SK-N-SH (cell line): ENCODE results near the gene THSD4. TPM values are rescaled to one million over a fixed set of nuclear protein-coding genes. Genes with fewer than 3 reads are reported as not detected.
A peak's percentile ranks its signal among the peaks of the same experiment; 100 is the strongest.

Experiments used
- CTCF ChIA-PET: fragments of 300-600, 350-600 bp; formaldehyde crosslinking; extraction: SDS; loops from one replicate; lab custom pipeline; 2021; lab: Yijun Ruan, JAX
- POLR2A ChIA-PET: fragments of 350-600 bp; sonication (Branson Sonifier 250); formaldehyde crosslinking; extraction: SDS; loops from one replicate; lab custom pipeline; 2020; ENCODE audit warnings: antibody characterized with exemption, inconsistent platforms; lab: Yijun Ruan, JAX
- DNase-seq: peaks from one replicate; pipeline ENCODE4 v3.0.0; 2012
- H2AFZ ChIP-seq: fragments of 200-600 bp; sonication (generic); 2 replicates; pipeline ENCODE4 v1.8.1; 2016; ENCODE audit warnings: antibody characterized with exemption, mild to moderate bottlenecking, low read depth
- H3F3A ChIP-seq: fragments of 200-600 bp; sonication (generic); replicated peaks from 2 replicates; pipeline ENCODE3; 2016; ENCODE audit warnings: antibody characterized with exemption, mild to moderate bottlenecking; ENCODE audit not compliant: insufficient read depth
- H3K27ac ChIP-seq, 2 experiments: fragments of 200-500 bp in 1 of 2; fragments of 200-600 bp in 1 of 2; sonication (Bioruptor generic) in 1 of 2; sonication (generic), shearing (Covaris generic) in 1 of 2; 2 replicates each; pipeline versions ENCODE4 v1.5.1 to v1.6.1; 2014 to 2016; ENCODE audit warnings: low read depth in 2 of 2, inconsistent platforms in 1 of 2, low read length in 1 of 2, mild to moderate bottlenecking in 1 of 2, mixed read lengths in 1 of 2
- H3K27me3 ChIP-seq: fragments of 200-600 bp; sonication (generic), shearing (Covaris generic); 2 replicates; pipeline ENCODE4 v1.6.1; 2016; ENCODE audit warnings: mixed run types; ENCODE audit not compliant: insufficient read depth
- H3K36me3 ChIP-seq, 2 experiments: fragments of 200-500 bp in 1 of 2; fragments of 200-600 bp in 1 of 2; sonication (Bioruptor generic) in 1 of 2; sonication (generic) in 1 of 2; replicated peaks in 1 of 2; 2 replicates each; pipeline versions ENCODE3 to v1.5.1; 2014 to 2016; ENCODE audit warnings: low read length in 1 of 2, mild to moderate bottlenecking in 1 of 2; ENCODE audit not compliant: insufficient read depth in 2 of 2, control insufficient read depth in 1 of 2
- H3K4me1 ChIP-seq, 2 experiments: fragments of 200-500 bp in 1 of 2; fragments of 200-600 bp in 1 of 2; sonication (Bioruptor generic) in 1 of 2; sonication (generic), shearing (Covaris generic) in 1 of 2; 2 replicates each; pipeline versions ENCODE4 v1.5.1 to v1.6.1; 2014 to 2016; ENCODE audit warnings: low read depth in 1 of 2, low read length in 1 of 2, mixed run types in 1 of 2; ENCODE audit not compliant: insufficient read depth in 2 of 2, control insufficient read depth in 1 of 2
- H3K4me2 ChIP-seq: fragments of 200-600 bp; sonication (generic), shearing (Covaris generic); 2 replicates; pipeline ENCODE4 v1.6.1; 2017; ENCODE audit warnings: mixed run types
- H3K4me3 ChIP-seq, 2 experiments: fragments of 200-500 bp in 1 of 2; fragments of 200-600 bp in 1 of 2; sonication (Bioruptor generic) in 1 of 2; sonication (generic), shearing (Covaris generic) in 1 of 2; 2 replicates each; pipeline versions ENCODE4 v1.5.1 to v1.8.1; 2014 to 2016; ENCODE audit warnings: low read depth in 2 of 2, inconsistent platforms in 1 of 2, low read length in 1 of 2, mild to moderate bottlenecking in 1 of 2, mixed read lengths in 1 of 2, moderate library complexity in 1 of 2
- H3K79me2 ChIP-seq: fragments of 200-600 bp; sonication (generic); 2 replicates; pipeline ENCODE4 v1.8.1; 2017; ENCODE audit warnings: mild to moderate bottlenecking; ENCODE audit not compliant: insufficient read depth
- H3K9ac ChIP-seq: fragments of 200-600 bp; sonication (generic); 2 replicates; pipeline ENCODE4 v1.6.1; 2017; ENCODE audit warnings: mixed run types
- H3K9me2 ChIP-seq: fragments of 200-600 bp; sonication (generic); 2 replicates; pipeline ENCODE4 v1.6.1; 2017; ENCODE audit warnings: mixed run types
- H3K9me3 ChIP-seq: fragments of 200-600 bp; sonication (generic); 2 replicates; pipeline ENCODE4 v1.6.1; 2017; ENCODE audit warnings: mixed run types, mild to moderate bottlenecking, moderate library complexity
- H4K20me1 ChIP-seq: fragments of 200-600 bp; sonication (generic); 2 replicates; pipeline ENCODE4 v1.6.1; 2017; ENCODE audit warnings: mild to moderate bottlenecking, mixed run types; ENCODE audit not compliant: insufficient read depth
- EP300 ChIP-seq, 2 experiments: IDR thresholded peaks; 2 replicates each; pipeline versions ENCODE4 v1.4.0 to v1.6.1; 2012; ENCODE audit warnings: borderline replicate concordance in 1 of 2, low read depth in 1 of 2, low read length in 1 of 2
- FOSL2 ChIP-seq: IDR thresholded peaks from 2 replicates; pipeline ENCODE4 v1.4.0; 2012; ENCODE audit warnings: low read depth, mild to moderate bottlenecking, moderate library complexity, borderline replicate concordance
- JUND ChIP-seq: IDR thresholded peaks from 2 replicates; pipeline ENCODE4 v1.4.0; 2012
- NFIC ChIP-seq: IDR thresholded peaks from 2 replicates; pipeline ENCODE4 v1.4.0; 2012; ENCODE audit warnings: borderline replicate concordance
- NRF1 ChIP-seq: IDR thresholded peaks from 2 replicates; pipeline ENCODE4 v1.6.1; 2012; ENCODE audit warnings: low read depth, mild to moderate bottlenecking, low read length
- TCF12 ChIP-seq: IDR thresholded peaks from 2 replicates; pipeline ENCODE4 v1.4.0; 2012
- TEAD4 ChIP-seq: IDR thresholded peaks from 2 replicates; pipeline ENCODE4 v1.4.0; 2012; ENCODE audit warnings: mild to moderate bottlenecking, borderline replicate concordance; ENCODE audit not compliant: insufficient read depth
- YY1 ChIP-seq: IDR thresholded peaks from 2 replicates; pipeline ENCODE4 v1.4.0; 2012; ENCODE audit warnings: low read depth, mild to moderate bottlenecking
- WGBS: methylation state at CpG from one replicate; pipeline ENCODE4 v1.1.6; 2017; ENCODE audit warnings: low lambda C conversion rate; 5-methylcytosine and 5-hydroxymethylcytosine counted together
- polyA plus RNA-seq, 3 experiments: library from polyadenylated mRNA; depleted of rRNA; stranded (reverse); fragments of >200 nt; gene quantifications; 2 replicates each; pipeline ENCODE4 v1.2.3, GENCODE V29; 2012
- TF ChIP-seq, protein P1 (sequence below): IDR thresholded peaks from 2 replicates; pipeline ENCODE4 v1.6.1; 2012; ENCODE audit warnings: mild to moderate bottlenecking, low read depth, low read length, moderate library complexity
- TF ChIP-seq, protein P2 (sequence below): IDR thresholded peaks from 2 replicates; pipeline ENCODE4; 2012
- TF ChIP-seq, protein P3 (sequence below): fragments of 150-350 bp; IDR thresholded peaks from 2 replicates; pipeline ENCODE4 v1.6.1; 2017; ENCODE audit warnings: antibody characterized with exemption, low read length, low read depth, borderline replicate concordance

Gene THSD4
- polyA plus RNA-seq, 1 of the 3 experiments (the other 2 are of a cell fraction) = 79.1 TPM

DNA sequence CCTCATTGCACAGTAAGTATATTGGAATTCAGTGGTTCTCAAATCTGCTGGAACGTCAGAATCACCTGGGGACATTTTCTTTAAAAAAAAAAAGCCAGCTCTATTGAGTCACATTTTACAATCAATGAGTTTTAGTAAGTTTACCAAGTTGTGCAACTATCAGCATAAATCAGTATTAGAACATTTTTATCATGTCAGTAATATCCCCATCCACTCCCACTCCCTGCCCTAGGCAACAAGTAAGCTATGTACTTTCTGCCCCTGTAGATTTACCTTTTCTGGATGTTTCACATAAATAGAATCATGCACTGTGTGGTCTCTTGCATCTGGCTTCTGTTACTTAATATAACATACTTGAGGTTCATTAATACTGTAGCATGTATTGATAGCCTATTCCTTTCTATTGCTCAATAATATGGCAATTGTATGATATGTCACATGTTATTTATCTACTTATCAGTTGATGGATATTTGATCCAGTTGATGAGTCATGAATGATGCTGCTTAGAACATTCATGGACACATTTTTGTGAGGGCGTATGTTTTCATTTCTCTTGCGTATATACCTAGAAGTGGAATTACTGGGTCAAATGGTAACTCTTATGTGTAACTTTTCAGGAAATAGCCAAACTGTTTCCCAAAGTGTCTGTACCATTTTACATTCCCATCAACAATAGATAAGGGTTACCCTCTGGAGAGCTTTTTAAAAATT lies 180.5 kb downstream of the THSD4 start:
- peak overlapping the region; percentile 25 for H3K4me2 ChIP-seq

More for the DNA sequence above, 180.5 kb downstream of the THSD4 start:
- no peaks in the 10 kb centered on the region for H3K9me2 ChIP-seq
- H3K27ac ChIP-seq = peak overlapping the region; percentile 87 to 98; a peak in 3 of 4 replicates
- peak overlapping the region; percentile 26; the same call in 1 of the 2 replicates for H3K9ac ChIP-seq
- no peak overlapping the region for H2AFZ ChIP-seq
- no peaks in the 10 kb centered on the region for H3K9me3 ChIP-seq
- WGBS = 5% methylated on average over 3 of the region's 3 CpGs
- peaks cover 0 to 7% of the 10 kb centered on the region in 2 experiments for H3K36me3 ChIP-seq
- H3K4me3 ChIP-seq = no peak overlapping the region
- POLR2A ChIA-PET = no interaction called here
- CTCF ChIA-PET = no interaction called here
- no peaks in the 10 kb centered on the region for H4K20me1 ChIP-seq
- H3K79me2 ChIP-seq = peaks cover 16% of the 10 kb centered on the region; the same call in 1 of the 2 replicates
- peaks cover 33% of the 10 kb centered on the region for H3F3A ChIP-seq
- TF ChIP-seq NFIC (0 out of 2 replicates have a peak, but pooled peaks have one; percentile 30), YY1 (no peak), TEAD4 (no peak; the same call in 1 of the 2 replicates), EP300 (IDR thresholded peaks at IDR 0.05; ENCODE audit: borderline replicate concordance in 1 of 2, low read depth in 1 of 2, low read length in 1 of 2) (peak in 1 of 2 experiments; percentile 64; a peak in 1 of 4 replicates), NRF1 (no peak), JUND (peak; percentile 80), FOSL2 (peak; percentile 86; the same call in 1 of the 2 replicates), TCF12 (peak; percentile 61)
- TF ChIP-seq, protein P1, sequence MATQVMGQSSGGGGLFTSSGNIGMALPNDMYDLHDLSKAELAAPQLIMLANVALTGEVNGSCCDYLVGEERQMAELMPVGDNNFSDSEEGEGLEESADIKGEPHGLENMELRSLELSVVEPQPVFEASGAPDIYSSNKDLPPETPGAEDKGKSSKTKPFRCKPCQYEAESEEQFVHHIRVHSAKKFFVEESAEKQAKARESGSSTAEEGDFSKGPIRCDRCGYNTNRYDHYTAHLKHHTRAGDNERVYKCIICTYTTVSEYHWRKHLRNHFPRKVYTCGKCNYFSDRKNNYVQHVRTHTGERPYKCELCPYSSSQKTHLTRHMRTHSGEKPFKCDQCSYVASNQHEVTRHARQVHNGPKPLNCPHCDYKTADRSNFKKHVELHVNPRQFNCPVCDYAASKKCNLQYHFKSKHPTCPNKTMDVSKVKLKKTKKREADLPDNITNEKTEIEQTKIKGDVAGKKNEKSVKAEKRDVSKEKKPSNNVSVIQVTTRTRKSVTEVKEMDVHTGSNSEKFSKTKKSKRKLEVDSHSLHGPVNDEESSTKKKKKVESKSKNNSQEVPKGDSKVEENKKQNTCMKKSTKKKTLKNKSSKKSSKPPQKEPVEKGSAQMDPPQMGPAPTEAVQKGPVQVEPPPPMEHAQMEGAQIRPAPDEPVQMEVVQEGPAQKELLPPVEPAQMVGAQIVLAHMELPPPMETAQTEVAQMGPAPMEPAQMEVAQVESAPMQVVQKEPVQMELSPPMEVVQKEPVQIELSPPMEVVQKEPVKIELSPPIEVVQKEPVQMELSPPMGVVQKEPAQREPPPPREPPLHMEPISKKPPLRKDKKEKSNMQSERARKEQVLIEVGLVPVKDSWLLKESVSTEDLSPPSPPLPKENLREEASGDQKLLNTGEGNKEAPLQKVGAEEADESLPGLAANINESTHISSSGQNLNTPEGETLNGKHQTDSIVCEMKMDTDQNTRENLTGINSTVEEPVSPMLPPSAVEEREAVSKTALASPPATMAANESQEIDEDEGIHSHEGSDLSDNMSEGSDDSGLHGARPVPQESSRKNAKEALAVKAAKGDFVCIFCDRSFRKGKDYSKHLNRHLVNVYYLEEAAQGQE = no peak
- TF ChIP-seq, protein P2, sequence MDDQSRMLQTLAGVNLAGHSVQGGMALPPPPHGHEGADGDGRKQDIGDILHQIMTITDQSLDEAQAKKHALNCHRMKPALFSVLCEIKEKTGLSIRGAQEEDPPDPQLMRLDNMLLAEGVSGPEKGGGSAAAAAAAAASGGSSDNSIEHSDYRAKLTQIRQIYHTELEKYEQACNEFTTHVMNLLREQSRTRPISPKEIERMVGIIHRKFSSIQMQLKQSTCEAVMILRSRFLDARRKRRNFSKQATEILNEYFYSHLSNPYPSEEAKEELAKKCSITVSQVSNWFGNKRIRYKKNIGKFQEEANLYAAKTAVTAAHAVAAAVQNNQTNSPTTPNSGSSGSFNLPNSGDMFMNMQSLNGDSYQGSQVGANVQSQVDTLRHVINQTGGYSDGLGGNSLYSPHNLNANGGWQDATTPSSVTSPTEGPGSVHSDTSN = peak; percentile 85
- TF ChIP-seq, protein P3, sequence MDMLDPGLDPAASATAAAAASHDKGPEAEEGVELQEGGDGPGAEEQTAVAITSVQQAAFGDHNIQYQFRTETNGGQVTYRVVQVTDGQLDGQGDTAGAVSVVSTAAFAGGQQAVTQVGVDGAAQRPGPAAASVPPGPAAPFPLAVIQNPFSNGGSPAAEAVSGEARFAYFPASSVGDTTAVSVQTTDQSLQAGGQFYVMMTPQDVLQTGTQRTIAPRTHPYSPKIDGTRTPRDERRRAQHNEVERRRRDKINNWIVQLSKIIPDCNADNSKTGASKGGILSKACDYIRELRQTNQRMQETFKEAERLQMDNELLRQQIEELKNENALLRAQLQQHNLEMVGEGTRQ = no peak
- no peak for DNase-seq
- H3K27me3 ChIP-seq = no peaks in the 10 kb centered on the region
- H3K4me1 ChIP-seq = peaks cover 12 to 33% of the 10 kb centered on the region in 2 experiments
